Coronary artery (tissue), 2 donors: Measurements from ENCODE around the gene ARHGEF3.

ENCODE experiments used
- DNase-seq: peaks from one replicate; pipeline ENCODE4 v3.0.0-alpha.2; 2017; ENCODE audit warnings: low spot score
- H3K27ac ChIP-seq, 2 donors: fragments of 200-600 bp; sonication (generic); one replicate each; pipeline ENCODE4 v1.5.1; 2016 to 2019
- H3K4me3 ChIP-seq: fragments of 200-600 bp; sonication (generic); 2 replicates; pipeline ENCODE4 v1.5.1; 2016; ENCODE audit warnings: mild to moderate bottlenecking, moderate library complexity
- CTCF ChIP-seq: fragments of 200-600 bp; sonication (generic); IDR thresholded peaks from one replicate; pipeline ENCODE4 v1.5.1; 2019; ENCODE audit warnings: antibody characterized with exemption

ARHGEF3 gene

GRCh38 chr3:56800832-56801661, 702 bp downstream of the ARHGEF3 start:
- no peak for DNase-seq
- H3K27ac ChIP-seq: peak overlapping the region in 1 of 2 donors; percentile 70
- no peak for TF ChIP-seq CTCF
- peak overlapping the region; percentile 77 for H3K4me3 ChIP-seq

- TF ChIP-seq CTCF: no peak
- Histone ChIP-seq H3K4me3 (peak overlapping the region; percentile 77), H3K27ac (peak overlapping the region in 1 of 2 donors; percentile 70)
- no peak for DNase-seq
Observed at GRCh38 chr3:56800130-56800831, 1.5 kb downstream of the ARHGEF3 start.

- peak; percentile 39 for TF ChIP-seq CTCF
- Histone ChIP-seq H3K4me3 (peak overlapping the region; percentile 36), H3K27ac (peak overlapping the region in 1 of 2 donors; percentile 70)
- DNase-seq: no peak
Observed at GRCh38 chr3:56799251-56799882, 2.4 kb downstream of the ARHGEF3 start.

GRCh38 chr3:56796996-56797395, 4.8 kb downstream of the ARHGEF3 start:
- TF ChIP-seq CTCF: no peak
- DNase-seq: no peak
- H3K4me3 ChIP-seq: no peak overlapping the region
- H3K27ac ChIP-seq: no peak overlapping the region

- TF ChIP-seq CTCF: no peak
- no peak overlapping the region for H3K4me3 ChIP-seq
- peak overlapping the region in 1 of 2 donors; percentile 13 for H3K27ac ChIP-seq
- DNase-seq: no peak
Observed at GRCh38 chr3:56796202-56796601, 5.5 kb downstream of the ARHGEF3 start.

GRCh38 chr3:56795829-56796185, 5.9 kb downstream of the ARHGEF3 start:
- no peak for DNase-seq
- no peak for TF ChIP-seq CTCF
- Histone ChIP-seq H3K4me3 (no peak overlapping the region), H3K27ac (peak overlapping the region in 1 of 2 donors; percentile 13)
